Astrocyte (in vitro differentiated cells and primary cell): ENCODE results near the gene C1orf56. TPM values are rescaled to one million over a fixed set of nuclear protein-coding genes. Genes with fewer than 3 reads are reported as not detected.

Experiments used
- DNase-seq: peaks from one replicate; pipeline ENCODE4 v3.0.0-alpha.2; 2010; ENCODE audit warnings: low read depth
- FAIRE-seq: peaks from 2 replicates; lab custom pipeline; 2011; peaks lifted over from hg19 to GRCh38; lab: Jason Lieb, UNC
- H2AFZ ChIP-seq: 2 replicates; pipeline ENCODE4 v1.6.0; 2012; ENCODE audit warnings: low read depth, low read length, inconsistent platforms
- H3K27ac ChIP-seq: 2 replicates; pipeline ENCODE4 v1.5.1; 2011; ENCODE audit warnings: low read depth, low read length, inconsistent platforms
- H3K27me3 ChIP-seq: 2 replicates; pipeline ENCODE4 v1.6.0; 2011; ENCODE audit warnings: low read length, inconsistent platforms; ENCODE audit not compliant: insufficient read depth
- H3K36me3 ChIP-seq: 2 replicates; pipeline ENCODE4 v1.5.1; 2011; ENCODE audit warnings: low read length, inconsistent platforms; ENCODE audit not compliant: insufficient read depth
- H3K4me1 ChIP-seq: 2 replicates; pipeline ENCODE4 v1.5.1; 2011; ENCODE audit warnings: low read length, inconsistent platforms; ENCODE audit not compliant: insufficient read depth
- H3K4me2 ChIP-seq: 2 replicates; pipeline ENCODE4 v1.6.0; 2012; ENCODE audit warnings: low read length, inconsistent platforms
- H3K4me3 ChIP-seq: 2 replicates; pipeline ENCODE4 v1.5.1; 2011; ENCODE audit warnings: low read depth, mild to moderate bottlenecking, low read length, inconsistent platforms; ENCODE audit not compliant: insufficient read depth
- H3K79me2 ChIP-seq: 2 replicates; pipeline ENCODE4 v1.6.0; 2012; ENCODE audit warnings: mild to moderate bottlenecking, low read length, inconsistent platforms; ENCODE audit not compliant: insufficient read depth
- H3K9ac ChIP-seq: 2 replicates; pipeline ENCODE4 v1.6.0; 2012; ENCODE audit warnings: mild to moderate bottlenecking, low read length, inconsistent platforms
- H3K9me3 ChIP-seq: 2 replicates; pipeline ENCODE4 v1.5.1; 2012; ENCODE audit warnings: low read depth, mild to moderate bottlenecking, low read length, inconsistent platforms; ENCODE audit not compliant: insufficient read depth
- H4K20me1 ChIP-seq: 2 replicates; pipeline ENCODE4 v1.6.0; 2012; ENCODE audit warnings: low read length, inconsistent platforms; ENCODE audit not compliant: insufficient read depth
- H3K27ac Mint-ChIP-seq: one replicate; pipeline ENCODE4 v1.8.0; 2021; ENCODE audit warnings: mild to moderate bottlenecking, mixed read lengths; ENCODE audit not compliant: unreplicated experiment
- H3K27me3 Mint-ChIP-seq: one replicate; pipeline ENCODE4 v1.8.0; 2021; ENCODE audit warnings: low read depth, mixed read lengths; ENCODE audit not compliant: unreplicated experiment
- H3K36me3 Mint-ChIP-seq: one replicate; pipeline ENCODE4 v1.8.0; 2021; ENCODE audit warnings: low read depth, mixed read lengths; ENCODE audit not compliant: unreplicated experiment
- H3K4me1 Mint-ChIP-seq: one replicate; pipeline ENCODE4 v1.8.0; 2021; ENCODE audit warnings: low read depth, mixed read lengths; ENCODE audit not compliant: unreplicated experiment
- H3K4me3 Mint-ChIP-seq: one replicate; pipeline ENCODE4 v1.8.0; 2021; ENCODE audit warnings: mild to moderate bottlenecking, moderate library complexity, mixed read lengths; ENCODE audit not compliant: unreplicated experiment
- H3K9me3 Mint-ChIP-seq: one replicate; pipeline ENCODE4 v1.8.0; 2021; ENCODE audit warnings: mild to moderate bottlenecking, mixed read lengths; ENCODE audit not compliant: unreplicated experiment
- EZH2 ChIP-seq: IDR thresholded peaks from 2 replicates; pipeline ENCODE4 v1.6.1; 2012; ENCODE audit warnings: mild to moderate bottlenecking, low read length, inconsistent platforms; ENCODE audit not compliant: insufficient read depth
- total RNA-seq: library from RNA; stranded (reverse); gene quantifications from 2 replicates; pipeline ENCODE4 v1.2.1, GENCODE V29; 2021
- TF ChIP-seq, protein P1 (sequence below): IDR thresholded peaks from 2 replicates; pipeline ENCODE4 v1.5.1; 2011; ENCODE audit warnings: low read depth, mild to moderate bottlenecking, inconsistent platforms, low read length, moderate library complexity; ENCODE audit not compliant: insufficient read depth

The C1orf56 gene
- total RNA-seq, 1 donor from 2014 or later: 1.3 TPM

DNA sequence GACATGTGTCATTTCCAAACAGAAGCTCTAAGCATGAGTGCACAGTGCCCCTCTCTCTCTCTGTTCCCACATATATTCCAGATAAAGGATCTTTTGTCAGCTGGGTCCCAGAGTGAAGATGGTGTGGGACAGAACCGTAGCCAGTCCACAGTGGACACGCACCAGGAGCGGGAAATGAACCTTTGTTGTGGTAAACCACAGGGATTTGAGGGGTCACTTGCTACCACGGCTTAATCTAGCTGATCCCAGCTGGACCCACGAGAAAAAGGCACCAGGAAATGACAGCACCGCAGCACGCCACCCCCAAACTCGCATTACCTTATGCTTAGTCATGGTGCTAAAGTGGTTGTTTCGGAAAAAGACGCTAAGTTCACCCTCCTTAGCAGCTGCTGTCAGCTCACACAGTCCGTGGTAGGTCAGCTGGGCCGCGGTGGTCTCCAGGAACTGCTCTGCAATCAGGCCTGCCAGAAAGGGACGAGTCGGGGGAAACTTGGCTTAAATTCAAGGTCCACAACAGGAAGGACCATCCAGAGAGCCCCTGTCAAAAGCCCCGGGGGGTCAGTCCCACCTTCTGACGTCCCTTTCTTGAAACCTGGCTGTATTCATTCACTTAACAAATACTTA is 48.4 kb upstream of the C1orf56 start:
- Mint-ChIP-seq H3K4me1 (peaks cover 38% of the 10 kb centered on the region), H3K4me3 (peak overlapping the region; percentile 45), H3K9me3 (peaks cover 2% of the 10 kb centered on the region), H3K27ac (peak overlapping the region; percentile 92), H3K36me3 (peaks cover 11% of the 10 kb centered on the region), H3K27me3 (no peaks in the 10 kb centered on the region)
- DNase-seq (peak; percentile 93), FAIRE-seq (peak; percentile 52)
- H4K20me1 ChIP-seq: no peaks in the 10 kb centered on the region
- H2AFZ ChIP-seq: peak overlapping the region; percentile 24
- H3K9ac ChIP-seq: peak overlapping the region; percentile 71
- TF ChIP-seq, protein P1, sequence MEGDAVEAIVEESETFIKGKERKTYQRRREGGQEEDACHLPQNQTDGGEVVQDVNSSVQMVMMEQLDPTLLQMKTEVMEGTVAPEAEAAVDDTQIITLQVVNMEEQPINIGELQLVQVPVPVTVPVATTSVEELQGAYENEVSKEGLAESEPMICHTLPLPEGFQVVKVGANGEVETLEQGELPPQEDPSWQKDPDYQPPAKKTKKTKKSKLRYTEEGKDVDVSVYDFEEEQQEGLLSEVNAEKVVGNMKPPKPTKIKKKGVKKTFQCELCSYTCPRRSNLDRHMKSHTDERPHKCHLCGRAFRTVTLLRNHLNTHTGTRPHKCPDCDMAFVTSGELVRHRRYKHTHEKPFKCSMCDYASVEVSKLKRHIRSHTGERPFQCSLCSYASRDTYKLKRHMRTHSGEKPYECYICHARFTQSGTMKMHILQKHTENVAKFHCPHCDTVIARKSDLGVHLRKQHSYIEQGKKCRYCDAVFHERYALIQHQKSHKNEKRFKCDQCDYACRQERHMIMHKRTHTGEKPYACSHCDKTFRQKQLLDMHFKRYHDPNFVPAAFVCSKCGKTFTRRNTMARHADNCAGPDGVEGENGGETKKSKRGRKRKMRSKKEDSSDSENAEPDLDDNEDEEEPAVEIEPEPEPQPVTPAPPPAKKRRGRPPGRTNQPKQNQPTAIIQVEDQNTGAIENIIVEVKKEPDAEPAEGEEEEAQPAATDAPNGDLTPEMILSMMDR: no peak
- TF ChIP-seq EZH2: no peak
- peak overlapping the region; percentile 27 for H3K4me3 ChIP-seq
- H3K4me2 ChIP-seq: peak overlapping the region; percentile 77
- H3K9me3 ChIP-seq: no peaks in the 10 kb centered on the region
- no peaks in the 10 kb centered on the region for H3K36me3 ChIP-seq
- H3K27me3 ChIP-seq: no peaks in the 10 kb centered on the region
- peaks cover 31% of the 10 kb centered on the region for H3K4me1 ChIP-seq
- no peaks in the 10 kb centered on the region for H3K79me2 ChIP-seq
- peak overlapping the region; percentile 79 for H3K27ac ChIP-seq

DNA sequence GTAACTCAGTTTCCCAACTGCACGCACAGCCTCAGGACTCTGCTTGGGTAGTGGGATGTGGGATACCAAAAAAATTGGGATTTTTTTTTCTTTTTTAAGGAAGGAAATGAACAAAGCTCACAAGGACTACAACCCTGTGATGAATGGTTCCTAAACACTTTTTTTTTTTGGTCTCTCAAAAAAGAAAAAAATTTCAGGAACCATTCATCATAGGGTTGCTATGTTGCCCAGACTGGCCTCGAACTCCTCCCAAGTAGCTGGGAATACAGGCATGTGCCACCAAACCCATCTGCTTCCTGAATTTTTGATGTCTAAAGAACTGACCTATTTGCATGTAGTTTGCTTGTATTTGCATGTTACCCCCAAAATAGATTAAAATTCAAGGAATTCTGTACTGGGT is 47.6 kb upstream of the C1orf56 start:
- DNase-seq (no peak), FAIRE-seq (no peak)
- Histone ChIP-seq H3K4me2 (peak overlapping the region; percentile 77), H3K9ac (peak overlapping the region; percentile 71), H3K27ac (no peak overlapping the region), H3K27me3 (no peaks in the 10 kb centered on the region), H2AFZ (no peak overlapping the region), H3K36me3 (no peaks in the 10 kb centered on the region), H3K4me3 (no peak overlapping the region), H3K79me2 (no peaks in the 10 kb centered on the region), H3K4me1 (peaks cover 31% of the 10 kb centered on the region), H4K20me1 (no peaks in the 10 kb centered on the region), H3K9me3 (no peaks in the 10 kb centered on the region)
- H3K27ac Mint-ChIP-seq: peak overlapping the region; percentile 92
- peak overlapping the region; percentile 52 for H3K4me3 Mint-ChIP-seq
- H3K4me1 Mint-ChIP-seq: peaks cover 39% of the 10 kb centered on the region
- TF ChIP-seq, protein P1: no peak
- TF ChIP-seq EZH2: no peak
- H3K27me3 Mint-ChIP-seq: no peaks in the 10 kb centered on the region
- H3K9me3 Mint-ChIP-seq: peaks cover 2% of the 10 kb centered on the region
- peaks cover 11% of the 10 kb centered on the region for H3K36me3 Mint-ChIP-seq

GRCh38 chr1:151000408-151000807 is 47.1 kb upstream of the C1orf56 start:
- Histone ChIP-seq H3K36me3 (no peaks in the 10 kb centered on the region), H3K4me1 (peaks cover 33% of the 10 kb centered on the region), H3K9me3 (no peaks in the 10 kb centered on the region), H3K9ac (no peak overlapping the region), H2AFZ (no peak overlapping the region), H3K27me3 (no peaks in the 10 kb centered on the region), H3K4me3 (no peak overlapping the region), H3K4me2 (no peak overlapping the region), H3K79me2 (peaks cover 1% of the 10 kb centered on the region), H3K27ac (no peak overlapping the region), H4K20me1 (no peaks in the 10 kb centered on the region)
- no peaks in the 10 kb centered on the region for H3K27me3 Mint-ChIP-seq
- peaks cover 12% of the 10 kb centered on the region for H3K36me3 Mint-ChIP-seq
- H3K27ac Mint-ChIP-seq: peak overlapping the region; percentile 92
- peaks cover 40% of the 10 kb centered on the region for H3K4me1 Mint-ChIP-seq
- H3K4me3 Mint-ChIP-seq: peak overlapping the region; percentile 52
- no peak for TF ChIP-seq EZH2
- TF ChIP-seq, protein P1: no peak
- H3K9me3 Mint-ChIP-seq: peaks cover 2% of the 10 kb centered on the region
- DNase-seq: no peak
- no peak for FAIRE-seq
